ENCODE data around the gene FKBP1C. TPM values are rescaled to one million over a fixed set of nuclear protein-coding genes. Genes with fewer than 3 reads are reported as not detected.
A peak's percentile ranks its signal among the peaks of the same experiment; 100 is the strongest.

FKBP1C gene
- polyA plus RNA-seq, 1 donor from 2014 or later, result 0.54 TPM

- Histone ChIP-seq H3K9me2 (ENCODE audit: insufficient read depth, low read length) (no peaks in the 10 kb centered on the region), H4K20me1 (ENCODE audit: insufficient read depth) (no peaks in the 10 kb centered on the region), H2AFZ (ENCODE audit: low read depth, low read length) (no peak overlapping the region), H3K9ac (ENCODE audit: low read length) (no peak overlapping the region), H3K27me3 (ENCODE audit: insufficient read depth, low read depth, low read length) (no peaks in the 10 kb centered on the region), H3K4me2 (ENCODE audit: low read length) (no peak overlapping the region), H3K9me3 (ENCODE audit: low read length) (no peaks in the 10 kb centered on the region), H3K4me3 (ENCODE audit: low read length) (no peak overlapping the region), H3K36me3 (ENCODE audit: insufficient read depth, low read length) (no peaks in the 10 kb centered on the region), H3K79me2 (replicated peaks; ENCODE audit: insufficient read depth, low read length) (no peaks in the 10 kb centered on the region), H3F3A (ENCODE audit: insufficient read depth, low read length, poor library complexity, severe bottlenecking) (no peaks in the 10 kb centered on the region), H3K27ac (ENCODE audit: low read length) (no peak overlapping the region)
- TF ChIP-seq MXI1 (conservative IDR thresholded peaks at IDR 0.05; ENCODE audit: poor library complexity, severe bottlenecking), result no peak
- no peak for TF ChIP-seq EZH2 (IDR thresholded peaks at IDR 0.05; ENCODE audit: borderline replicate concordance, insufficient read depth, low read length, poor library complexity, severe bottlenecking)
- TF ChIP-seq POLR2AphosphoS5 (IDR thresholded peaks at IDR 0.05), result no peak
- no peak for TF ChIP-seq SMC3 (conservative IDR thresholded peaks at IDR 0.05; ENCODE audit: poor library complexity)
- no peak for TF ChIP-seq CTCF (IDR thresholded peaks at IDR 0.05; ENCODE audit: poor library complexity, severe bottlenecking)
- TF ChIP-seq RAD21 (conservative IDR thresholded peaks at IDR 0.05), result no peak
- TF ChIP-seq EP300 (conservative IDR thresholded peaks at IDR 0.05; ENCODE audit: poor library complexity, severe bottlenecking), result no peak
- TF ChIP-seq TAF1 (IDR thresholded peaks at IDR 0.05; ENCODE audit: low read depth), result no peak
- no peak for TF ChIP-seq REST (IDR thresholded peaks at IDR 0.05; ENCODE audit: borderline replicate concordance)
Measured at GRCh38 chr6:63193324-63193723, 17.9 kb upstream of the FKBP1C start.

GRCh38 chr6:63197741-63198140 lies 13.5 kb upstream of the FKBP1C start:
- H3K9me2 ChIP-seq (ENCODE audit: insufficient read depth, low read length), result no peaks in the 10 kb centered on the region
- no peaks in the 10 kb centered on the region for H3K79me2 ChIP-seq (replicated peaks; ENCODE audit: insufficient read depth, low read length)
- no peaks in the 10 kb centered on the region for H3K9me3 ChIP-seq (ENCODE audit: low read length)
- no peak overlapping the region for H3K9ac ChIP-seq (ENCODE audit: low read length)
- no peaks in the 10 kb centered on the region for H3F3A ChIP-seq (ENCODE audit: insufficient read depth, low read length, poor library complexity, severe bottlenecking)
- H2AFZ ChIP-seq (ENCODE audit: low read depth, low read length), result no peak overlapping the region
- H3K4me3 ChIP-seq (ENCODE audit: low read length), result no peak overlapping the region
- peak; percentile 99 for TF ChIP-seq EP300 (conservative IDR thresholded peaks at IDR 0.05; ENCODE audit: poor library complexity, severe bottlenecking)
- peak; percentile 85 for TF ChIP-seq POLR2AphosphoS5 (IDR thresholded peaks at IDR 0.05)
- TF ChIP-seq CTCF (IDR thresholded peaks at IDR 0.05; ENCODE audit: poor library complexity, severe bottlenecking), result no peak
- TF ChIP-seq TAF1 (IDR thresholded peaks at IDR 0.05; ENCODE audit: low read depth), result no peak
- no peak for TF ChIP-seq SMC3 (conservative IDR thresholded peaks at IDR 0.05; ENCODE audit: poor library complexity)
- no peak for TF ChIP-seq EZH2 (IDR thresholded peaks at IDR 0.05; ENCODE audit: borderline replicate concordance, insufficient read depth, low read length, poor library complexity, severe bottlenecking)
- no peak for TF ChIP-seq MXI1 (conservative IDR thresholded peaks at IDR 0.05; ENCODE audit: poor library complexity, severe bottlenecking)
- TF ChIP-seq REST (IDR thresholded peaks at IDR 0.05; ENCODE audit: borderline replicate concordance), result peak; percentile 54
- TF ChIP-seq RAD21 (conservative IDR thresholded peaks at IDR 0.05), result no peak
- no peaks in the 10 kb centered on the region for H4K20me1 ChIP-seq (ENCODE audit: insufficient read depth)
- H3K36me3 ChIP-seq (ENCODE audit: insufficient read depth, low read length), result no peaks in the 10 kb centered on the region
- H3K4me2 ChIP-seq (ENCODE audit: low read length), result no peak overlapping the region
- no peak overlapping the region for H3K27ac ChIP-seq (ENCODE audit: low read length)
- H3K27me3 ChIP-seq (ENCODE audit: insufficient read depth, low read depth, low read length), result no peaks in the 10 kb centered on the region
